AG10803 (cell line): ENCODE data around the gene CFAP410.

Experiments used
- DNase-seq: peaks from one replicate; pipeline ENCODE4 v3.0.0; 2010; ENCODE audit warnings: low read depth
- H3K4me3 ChIP-seq: 2 replicates; pipeline ENCODE4 v1.5.1; 2011; ENCODE audit warnings: mild to moderate bottlenecking, low read length, control low read depth
- CTCF ChIP-seq: conservative IDR thresholded peaks from 2 replicates; pipeline ENCODE4 v1.5.1; 2011; ENCODE audit warnings: mild to moderate bottlenecking, low read length, control low read depth, inconsistent platforms

Gene CFAP410

GRCh38 chr21:44279354-44280260 lies 59.6 kb downstream of the CFAP410 start:
- no peak overlapping the region for H3K4me3 ChIP-seq
- no peak for TF ChIP-seq CTCF
- no peak for DNase-seq
